DMS53 (cell line): Measurements from ENCODE around the gene WDR35.

Source experiments
- DNase-seq: peaks from one replicate; lab custom pipeline; 2025; lab: John Stamatoyannopoulos, UW

The WDR35 gene

DNA sequence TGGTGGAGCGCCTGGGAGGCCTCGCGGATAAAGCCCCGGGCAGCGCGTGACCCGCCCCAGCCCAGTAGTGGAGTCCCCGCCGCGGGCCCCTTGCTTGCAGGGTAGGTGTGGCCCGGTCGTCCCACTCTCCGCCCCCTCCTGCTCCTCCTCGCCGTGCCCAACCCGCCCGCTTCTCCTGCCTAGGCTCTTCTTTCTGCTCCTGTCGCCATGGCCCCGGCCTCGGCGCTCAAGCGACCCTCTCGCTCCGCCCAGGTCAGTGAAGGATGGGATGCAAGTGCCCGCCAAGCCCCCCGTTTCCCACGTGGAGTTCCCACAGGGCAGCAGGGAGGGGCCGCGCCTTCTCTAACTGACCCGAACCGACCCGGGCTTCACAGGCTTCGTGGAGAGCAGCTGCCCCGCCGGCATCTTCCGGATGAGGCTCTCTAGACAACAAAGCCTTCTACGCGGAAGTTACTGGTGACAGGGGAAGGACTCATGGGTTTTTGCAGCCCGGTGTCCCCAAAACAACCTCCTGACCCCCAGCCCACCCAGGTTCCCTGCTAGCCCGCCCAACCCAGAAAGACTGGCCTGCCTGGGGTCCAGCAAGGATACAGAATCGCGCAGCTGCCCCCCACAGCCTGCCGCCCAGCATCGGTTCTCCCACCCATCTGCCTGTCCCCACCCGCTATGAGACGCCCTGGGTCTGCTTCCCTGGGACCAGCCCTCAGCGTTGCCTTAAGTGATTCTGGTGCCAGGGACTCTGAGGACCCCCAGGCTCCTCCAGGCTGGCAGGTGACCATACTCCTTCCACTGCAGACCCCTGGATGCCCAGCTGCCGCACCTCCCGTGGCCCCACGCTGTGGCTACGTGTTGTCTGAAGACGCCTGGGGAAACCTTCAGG, 121.0 kb downstream of the WDR35 start:
- peak; percentile 91 for DNase-seq

- DNase-seq: no peak
Observed at GRCh38 chr2:19868224-19868623, 121.7 kb downstream of the WDR35 start.

DNA sequence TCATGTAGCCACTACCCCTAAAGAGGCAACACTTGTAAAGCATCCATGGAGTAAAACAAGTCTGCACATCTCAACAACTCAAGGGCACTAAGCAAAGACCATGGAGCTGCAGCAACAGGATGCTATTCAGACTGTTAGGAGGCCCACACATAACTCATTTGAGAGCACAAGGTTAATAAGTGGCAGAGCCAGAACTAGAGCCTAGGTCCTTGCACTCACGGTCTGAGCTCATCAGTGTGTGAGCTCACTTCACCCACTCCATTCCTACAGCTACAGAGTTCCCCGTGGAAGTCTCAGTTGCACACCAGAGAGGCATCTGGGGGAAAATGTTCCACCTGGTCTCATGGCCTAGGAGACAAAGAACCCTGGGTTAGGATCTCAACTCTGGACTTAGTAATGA, 123.1 kb downstream of the WDR35 start:
- no peak for DNase-seq

DNA sequence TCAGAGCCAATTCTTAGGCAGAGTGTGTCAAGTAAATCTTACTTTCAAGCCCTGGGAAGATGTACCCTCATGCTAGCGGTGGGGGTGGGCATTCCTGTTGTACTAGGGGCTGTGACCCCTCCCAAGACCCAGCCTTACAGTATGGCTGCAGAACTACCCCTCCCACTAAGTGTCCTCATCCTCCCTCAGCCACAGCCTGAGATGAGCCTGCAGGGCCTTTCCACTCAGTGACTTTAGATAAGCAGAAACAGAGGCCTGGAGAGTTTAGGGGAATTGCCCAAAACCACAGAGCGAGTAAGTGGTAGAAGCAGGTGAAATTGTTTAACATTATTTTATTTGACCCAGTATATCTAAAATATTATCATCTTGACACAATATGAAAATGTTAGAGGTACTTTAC, 124.8 kb downstream of the WDR35 start:
- no peak for DNase-seq

GRCh38 chr2:19864381-19864780, 125.5 kb downstream of the WDR35 start:
- DNase-seq: peak; percentile 48

DNA sequence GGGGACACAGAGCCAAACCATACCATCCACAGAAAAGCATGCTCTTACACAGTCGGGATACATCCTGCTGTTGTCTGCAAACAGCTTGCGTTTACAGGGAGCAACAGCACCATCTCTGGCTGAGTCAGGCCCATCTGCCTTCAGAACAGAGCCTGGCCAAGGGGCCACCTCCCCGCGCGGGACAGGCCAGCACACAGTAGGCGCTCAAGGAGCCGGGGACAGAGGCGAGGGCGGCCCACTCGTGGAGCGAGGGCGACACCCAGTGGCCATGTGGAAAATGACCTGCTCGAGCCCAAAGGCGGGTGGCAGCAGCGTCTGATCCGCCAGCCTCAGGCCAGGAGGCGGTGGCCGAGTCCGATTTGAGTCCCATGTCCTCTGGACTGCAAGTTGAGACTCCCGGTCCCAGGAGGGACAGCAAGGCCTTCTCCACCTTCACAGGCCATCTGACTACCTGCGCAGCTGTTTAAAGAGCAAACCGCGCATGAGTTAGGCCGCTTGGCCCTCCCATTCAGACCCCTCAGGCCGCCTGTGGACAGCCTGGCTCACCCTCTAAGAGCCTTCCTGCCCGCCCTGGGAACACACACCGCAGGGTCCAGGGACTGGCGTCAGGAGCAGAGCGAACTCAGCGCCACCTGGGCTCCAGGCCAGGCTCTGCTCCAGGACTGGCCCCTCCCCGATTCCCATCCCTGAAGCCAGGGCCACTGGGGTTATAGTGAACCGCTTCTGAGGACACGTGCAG, 126.4 kb downstream of the WDR35 start:
- peak; percentile 85 for DNase-seq

DNA sequence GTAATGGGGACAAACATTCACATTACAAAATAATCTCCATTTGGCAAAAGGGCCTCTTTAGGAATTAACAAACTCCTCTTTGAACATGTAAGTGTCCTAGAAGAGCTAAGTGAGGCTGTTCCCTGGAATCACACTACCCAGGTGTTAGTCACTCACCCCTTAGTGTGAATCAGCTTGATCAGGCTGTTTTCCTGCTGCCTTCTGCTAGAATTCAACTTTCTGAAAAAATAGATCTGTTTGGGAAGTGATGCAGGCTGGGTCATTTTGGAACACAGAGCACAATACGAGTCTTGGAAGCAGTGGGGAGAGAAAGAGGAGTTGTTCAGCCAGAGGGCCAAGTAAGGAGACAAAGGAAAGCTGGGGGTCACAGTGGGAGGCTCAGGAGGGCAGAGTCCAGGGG, 128.1 kb downstream of the WDR35 start:
- no peak for DNase-seq
